Non-pigmented ciliary epithelial cell (primary cell): ENCODE results near the gene UNC13B.
"Not testable (repeated sequence)": the region's sequence is repeated elsewhere in the genome, so short reads cannot be mapped to it uniquely, and the experiment has no call there.

Experiments used
- DNase-seq: peaks from one replicate; pipeline ENCODE4 v3.0.0-alpha.2; 2010; ENCODE audit warnings: low read depth

The UNC13B gene

DNA sequence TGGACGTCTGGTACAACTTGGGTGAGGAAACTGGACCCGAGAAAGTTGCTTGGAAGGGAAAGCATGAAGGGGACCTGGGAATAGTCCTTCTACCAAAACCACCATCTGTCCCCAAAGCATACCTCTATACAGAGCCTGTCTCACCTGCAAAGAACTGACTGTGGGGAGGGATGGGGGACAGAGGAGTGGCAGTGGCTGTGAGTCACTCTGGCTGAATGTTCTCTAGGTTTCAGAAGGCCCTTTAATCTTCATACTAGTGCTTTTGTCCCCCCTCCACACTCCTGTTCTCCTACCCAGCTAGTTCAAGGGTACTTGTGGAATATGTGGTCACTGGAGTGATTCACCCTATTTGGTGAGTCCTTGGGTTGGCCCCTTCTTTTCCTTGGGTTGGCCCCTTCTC is 218.8 kb downstream of the UNC13B start:
- no peak for DNase-seq

GRCh38 chr9:35385042-35385441 is 223.2 kb downstream of the UNC13B start:
- DNase-seq = peak; percentile 17

GRCh38 chr9:35395076-35395705 is 233.4 kb downstream of the UNC13B start:
- no peak for DNase-seq

GRCh38 chr9:35395706-35396101 is 233.9 kb downstream of the UNC13B start:
- no peak for DNase-seq

DNA sequence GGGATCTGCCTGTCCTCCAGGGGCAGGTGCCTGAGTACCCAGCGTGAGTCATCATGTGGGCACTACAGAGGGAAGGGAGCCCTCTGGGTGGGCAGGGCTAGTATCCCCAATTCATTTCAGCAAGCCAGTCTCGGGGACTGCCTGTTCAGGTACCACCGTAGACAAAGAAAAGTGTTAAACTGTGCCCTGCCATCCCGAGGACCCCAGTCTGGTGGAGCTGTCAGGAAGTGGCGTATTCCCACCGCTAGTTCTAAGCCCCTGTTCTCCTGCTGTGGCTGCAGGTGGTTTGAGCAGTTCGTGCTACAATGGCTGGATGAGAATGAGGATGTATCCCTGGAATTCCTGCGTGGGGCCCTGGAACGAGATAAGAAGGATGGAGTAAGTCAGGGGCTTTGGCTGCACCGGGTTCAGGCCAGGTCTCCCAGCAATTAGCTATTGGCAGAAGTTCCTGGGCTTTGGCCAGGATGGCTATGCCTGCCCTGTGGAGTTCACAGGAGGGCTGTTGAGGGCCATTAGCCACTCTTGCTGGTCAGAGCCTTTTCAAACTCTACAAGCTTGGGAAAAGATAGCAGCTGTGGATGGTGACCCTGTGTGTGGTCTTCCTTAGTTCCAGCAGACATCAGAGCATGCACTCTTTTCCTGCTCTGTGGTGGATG is 234.9 kb downstream of the UNC13B start:
- DNase-seq = no peak

DNA sequence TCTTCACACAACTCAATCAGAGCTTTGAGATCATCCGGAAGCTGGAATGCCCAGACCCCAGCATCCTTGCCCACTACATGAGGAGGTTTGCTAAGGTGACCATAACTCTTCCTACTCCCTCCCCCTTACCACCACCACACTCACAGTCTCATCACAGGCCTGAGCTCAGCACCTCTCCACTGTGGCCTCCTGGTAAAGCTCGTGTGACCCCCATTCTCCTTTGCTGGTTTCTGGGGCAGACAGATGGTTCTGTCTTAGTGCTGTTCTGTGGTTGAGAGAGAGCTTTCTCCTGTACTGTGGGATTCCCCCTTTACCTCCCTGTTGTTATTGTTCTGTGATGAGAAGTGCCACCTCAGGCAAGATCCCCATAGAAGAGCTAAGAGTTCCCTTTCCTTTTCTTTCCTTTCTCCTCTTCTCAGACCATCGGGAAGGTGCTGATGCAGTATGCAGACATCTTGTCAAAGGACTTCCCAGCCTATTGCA is 235.4 kb downstream of the UNC13B start:
- no peak for DNase-seq

GRCh38 chr9:35397923-35398322 is 236.1 kb downstream of the UNC13B start:
- no peak for DNase-seq

GRCh38 chr9:35398651-35399335 is 237.0 kb downstream of the UNC13B start:
- DNase-seq = no peak

GRCh38 chr9:35404865-35405264 is 243.1 kb downstream of the UNC13B start:
- no peak for DNase-seq

DNA sequence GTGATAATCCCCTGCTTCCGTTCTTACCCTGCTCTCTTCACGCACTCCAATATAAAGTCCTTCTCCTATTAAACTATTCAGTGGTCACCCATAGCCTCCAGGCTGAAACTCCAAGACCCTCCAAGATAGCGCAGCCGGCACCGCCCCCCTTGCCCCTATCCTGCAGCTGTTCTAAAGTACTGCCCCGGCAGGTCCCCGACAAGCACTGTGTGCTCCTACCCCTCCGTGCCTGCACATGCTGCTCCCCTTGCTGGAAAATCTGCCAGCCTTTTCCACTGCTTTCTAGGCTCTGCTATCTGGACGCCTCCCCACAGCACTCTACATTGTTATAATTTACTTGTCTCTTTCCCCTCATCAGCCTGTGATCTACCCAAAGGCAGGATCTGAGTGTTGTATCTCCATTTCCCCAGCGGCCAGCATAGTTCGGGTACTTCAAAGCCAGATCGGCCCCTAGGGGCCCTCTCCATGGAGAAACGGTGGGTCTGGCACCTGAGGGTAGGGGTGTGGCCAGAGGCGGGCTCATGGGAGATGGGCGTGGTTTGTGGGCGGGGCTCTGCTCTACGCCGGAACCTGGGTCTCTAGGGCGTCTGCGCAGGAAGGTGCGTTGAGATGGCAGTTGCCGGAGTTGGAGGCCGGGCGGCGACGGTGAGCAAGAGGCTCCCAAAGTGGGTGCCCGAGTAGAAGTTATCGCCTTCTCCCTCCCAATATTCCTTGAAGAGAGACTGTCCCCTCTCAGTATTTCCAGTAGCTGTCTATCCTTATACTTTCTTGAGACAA is 244.6 kb downstream of the UNC13B start:
- DNase-seq = no peak

- no peak for DNase-seq
Observed at GRCh38 chr9:35407846-35408245, 246.0 kb downstream of the UNC13B start.

- DNase-seq = not testable (repeated sequence)
Observed at GRCh38 chr9:35409434-35409833, 247.6 kb downstream of the UNC13B start.

- DNase-seq = no peak
Observed at GRCh38 chr9:35414889-35415288, 253.1 kb downstream of the UNC13B start.

GRCh38 chr9:35415402-35416097 is 253.7 kb downstream of the UNC13B start:
- no peak for DNase-seq

GRCh38 chr9:35416098-35416427 is 254.3 kb downstream of the UNC13B start:
- DNase-seq = no peak

DNA sequence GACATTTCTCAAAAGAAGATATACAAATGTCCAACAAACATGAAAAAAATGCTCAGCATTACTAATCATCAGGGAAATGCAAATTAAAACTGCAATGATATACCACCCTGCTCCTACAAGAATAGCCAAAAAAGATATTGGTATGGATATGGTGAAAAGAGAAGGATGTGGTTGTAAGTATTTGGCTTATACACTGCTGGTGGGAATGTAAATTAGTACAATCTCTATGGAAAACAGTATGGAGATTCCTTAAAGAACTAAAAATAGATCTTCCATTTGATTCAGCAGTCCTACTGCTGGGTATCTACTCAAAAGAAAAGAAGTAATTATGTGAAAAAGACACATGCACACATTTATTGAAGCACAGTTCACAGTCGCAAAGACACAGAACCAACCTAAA is 260.5 kb downstream of the UNC13B start:
- no peak for DNase-seq

DNA sequence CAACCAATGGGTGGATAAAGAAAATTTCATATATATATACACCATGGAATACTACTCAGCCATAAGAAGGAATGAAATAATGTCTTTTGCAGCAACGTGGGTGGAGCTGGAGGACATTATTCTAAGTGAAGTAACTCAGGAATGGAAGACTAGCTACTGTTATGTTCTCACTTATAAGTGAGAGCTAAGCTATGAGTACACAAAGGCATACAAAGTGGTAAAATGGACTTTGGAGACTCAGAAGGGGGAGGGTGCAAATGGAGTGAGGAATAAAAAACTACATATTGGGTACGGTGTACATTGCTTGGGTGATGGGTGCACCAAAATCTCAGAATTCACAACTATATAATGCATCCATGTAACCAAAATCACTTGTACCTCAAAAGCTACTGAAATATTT is 260.9 kb downstream of the UNC13B start:
- DNase-seq = no peak

GRCh38 chr9:35423499-35423898 is 261.7 kb downstream of the UNC13B start:
- no peak for DNase-seq

DNA sequence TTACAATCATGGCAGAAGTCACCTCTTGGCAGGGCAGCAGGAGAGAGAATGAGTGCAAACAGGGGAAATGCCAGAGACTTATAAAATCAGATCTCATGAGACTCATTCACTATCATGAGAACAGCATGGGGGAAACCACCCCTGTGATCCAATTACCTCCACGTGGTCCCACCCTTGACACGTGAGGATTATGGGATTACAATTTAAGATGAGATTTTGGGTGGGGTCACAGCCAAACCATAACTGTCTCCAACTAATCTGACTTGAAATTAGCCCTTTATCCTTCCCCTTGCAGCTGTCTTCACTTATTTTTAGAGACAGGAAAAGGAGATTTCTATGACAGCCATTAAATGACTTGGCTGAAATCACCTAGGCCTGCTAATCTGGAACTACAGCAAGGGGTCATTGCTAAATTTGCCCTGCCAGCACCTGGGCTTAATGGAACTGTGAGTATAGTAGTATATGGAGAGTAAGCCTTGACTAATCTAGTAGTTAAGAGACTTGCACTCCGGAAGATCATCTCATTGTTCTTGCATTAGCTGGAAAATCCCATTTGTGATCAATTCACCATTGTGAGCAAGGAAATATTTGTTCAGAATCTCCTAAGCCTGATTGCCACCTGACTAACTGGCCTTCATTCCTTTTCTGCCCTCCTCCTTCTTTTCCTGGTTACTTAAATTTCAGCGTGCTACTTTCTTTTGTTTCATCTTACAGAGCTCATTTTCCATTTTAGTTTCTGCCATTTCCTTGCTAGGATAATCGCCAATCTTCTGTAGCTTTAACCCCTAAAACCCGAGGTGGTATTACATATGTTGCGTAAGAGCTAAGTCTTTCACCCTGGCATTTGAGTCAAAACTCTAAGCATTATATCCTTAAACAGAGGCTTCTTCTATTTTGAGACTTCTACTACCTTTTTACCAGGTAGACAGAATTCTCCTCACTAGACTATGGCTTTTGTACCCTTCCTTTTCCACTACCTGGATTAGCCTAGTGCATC is 262.8 kb downstream of the UNC13B start:
- no peak for DNase-seq

DNA sequence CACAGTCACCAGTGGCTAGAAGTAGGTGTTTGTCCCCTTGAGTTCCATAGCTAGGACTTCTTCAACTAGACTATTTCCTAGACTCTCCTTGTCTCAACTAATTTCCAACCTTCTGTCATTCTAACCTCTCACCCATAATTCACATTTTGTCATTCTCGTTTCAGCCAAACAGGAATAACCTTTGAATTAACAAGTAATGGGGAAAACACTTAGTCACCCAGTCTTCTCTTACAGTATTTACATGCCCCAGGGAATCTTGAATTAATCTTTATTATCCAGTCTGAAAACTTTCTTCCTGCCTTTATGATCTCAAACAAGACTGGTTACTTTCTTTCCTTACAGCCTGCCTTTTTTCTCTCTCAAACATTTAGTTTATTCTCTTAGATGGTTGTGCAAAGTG is 264.8 kb downstream of the UNC13B start:
- no peak for DNase-seq

GRCh38 chr9:35431467-35431866 is 269.7 kb downstream of the UNC13B start:
- no peak for DNase-seq
